K562 (cell line): Measurements from ENCODE around the gene SPATA32.

ENCODE experiments used
- SP1 ChIP-seq: sonication (generic); formaldehyde crosslinking; IDR thresholded peaks from 2 replicates; pipeline ENCODE4 v1.8.1; 2022; ENCODE audit warnings: mild to moderate bottlenecking, missing genetic modification reagents
- STAG1 ChIP-seq: sonication (generic); formaldehyde crosslinking; IDR thresholded peaks from 2 replicates; pipeline ENCODE4 v1.5.0; 2020; ENCODE audit warnings: missing genetic modification reagents, borderline replicate concordance
- ZBTB17 ChIP-seq: fragments of 450-650 bp; formaldehyde crosslinking; IDR thresholded peaks from 2 replicates; pipeline ENCODE4 v1.4.0; 2020; ENCODE audit warnings: mild to moderate bottlenecking
- TF ChIP-seq, protein P1 (sequence below): sonication (generic); formaldehyde crosslinking; IDR thresholded peaks from 2 replicates; pipeline ENCODE4 v1.5.0; 2020; ENCODE audit warnings: missing genetic modification reagents

- TF ChIP-seq STAG1 (no peak), SP1 (CRISPR knock-in tag) (no peak), ZBTB17 (CRISPR knock-in tag) (no peak)
- TF ChIP-seq, protein P1, sequence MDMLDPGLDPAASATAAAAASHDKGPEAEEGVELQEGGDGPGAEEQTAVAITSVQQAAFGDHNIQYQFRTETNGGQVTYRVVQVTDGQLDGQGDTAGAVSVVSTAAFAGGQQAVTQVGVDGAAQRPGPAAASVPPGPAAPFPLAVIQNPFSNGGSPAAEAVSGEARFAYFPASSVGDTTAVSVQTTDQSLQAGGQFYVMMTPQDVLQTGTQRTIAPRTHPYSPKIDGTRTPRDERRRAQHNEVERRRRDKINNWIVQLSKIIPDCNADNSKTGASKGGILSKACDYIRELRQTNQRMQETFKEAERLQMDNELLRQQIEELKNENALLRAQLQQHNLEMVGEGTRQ: no peak
Observed at GRCh38 chr17:45283711-45284110, 21.8 kb upstream of the SPATA32 start.
